HL-60 (cell line): ENCODE measurements around the gene TSR2.

Experiments used
- POLR2AphosphoS5 ChIP-seq: IDR thresholded peaks from 2 replicates; pipeline ENCODE4 v1.6.1; 2012; ENCODE audit warnings: low read depth
- SPI1 ChIP-seq: IDR thresholded peaks from 2 replicates; pipeline ENCODE4 v1.6.1; 2012; ENCODE audit warnings: low read depth, mild to moderate bottlenecking, borderline replicate concordance
- TF ChIP-seq, protein P1 (sequence below): IDR thresholded peaks from one replicate; pipeline ENCODE4 v1.5.1; 2011; ENCODE audit warnings: low read length, control low read depth, inconsistent platforms; ENCODE audit not compliant: insufficient read depth

DNA sequence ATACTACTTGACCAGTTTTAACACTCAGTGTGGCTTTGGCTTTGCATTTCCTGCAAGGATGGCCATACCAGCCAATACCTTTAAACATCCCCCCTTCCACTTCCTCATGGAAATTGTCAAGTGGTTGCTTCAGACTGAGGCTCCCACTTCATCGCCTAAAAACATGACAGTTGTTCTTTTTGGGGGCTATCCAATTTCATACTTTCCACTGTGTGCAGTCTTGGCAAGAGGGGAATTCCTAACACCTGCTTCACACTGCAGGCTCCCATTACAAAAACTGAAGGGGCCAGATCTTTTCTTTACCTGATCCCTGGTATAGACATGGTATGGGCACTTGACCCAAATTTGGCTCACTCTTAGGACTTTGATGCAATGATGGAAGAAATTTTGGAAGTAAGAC lies 28.5 kb upstream of the TSR2 start:
- TF ChIP-seq, protein P1, sequence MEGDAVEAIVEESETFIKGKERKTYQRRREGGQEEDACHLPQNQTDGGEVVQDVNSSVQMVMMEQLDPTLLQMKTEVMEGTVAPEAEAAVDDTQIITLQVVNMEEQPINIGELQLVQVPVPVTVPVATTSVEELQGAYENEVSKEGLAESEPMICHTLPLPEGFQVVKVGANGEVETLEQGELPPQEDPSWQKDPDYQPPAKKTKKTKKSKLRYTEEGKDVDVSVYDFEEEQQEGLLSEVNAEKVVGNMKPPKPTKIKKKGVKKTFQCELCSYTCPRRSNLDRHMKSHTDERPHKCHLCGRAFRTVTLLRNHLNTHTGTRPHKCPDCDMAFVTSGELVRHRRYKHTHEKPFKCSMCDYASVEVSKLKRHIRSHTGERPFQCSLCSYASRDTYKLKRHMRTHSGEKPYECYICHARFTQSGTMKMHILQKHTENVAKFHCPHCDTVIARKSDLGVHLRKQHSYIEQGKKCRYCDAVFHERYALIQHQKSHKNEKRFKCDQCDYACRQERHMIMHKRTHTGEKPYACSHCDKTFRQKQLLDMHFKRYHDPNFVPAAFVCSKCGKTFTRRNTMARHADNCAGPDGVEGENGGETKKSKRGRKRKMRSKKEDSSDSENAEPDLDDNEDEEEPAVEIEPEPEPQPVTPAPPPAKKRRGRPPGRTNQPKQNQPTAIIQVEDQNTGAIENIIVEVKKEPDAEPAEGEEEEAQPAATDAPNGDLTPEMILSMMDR, result no peak
- TF ChIP-seq POLR2AphosphoS5, result no peak
- 0 out of 2 replicates have a peak, but pooled peaks have one; percentile 8 for TF ChIP-seq SPI1
